GM19043 (cell line): ENCODE measurements around the gene KLK14.

Experiments used
- ATAC-seq: cut with Tn5 transposase; IDR thresholded peaks from one replicate; pipeline ENCODE4 v1.9.1; 2021; ENCODE audit warnings: low read depth; ENCODE audit not compliant: unreplicated experiment

Gene KLK14, protein sequence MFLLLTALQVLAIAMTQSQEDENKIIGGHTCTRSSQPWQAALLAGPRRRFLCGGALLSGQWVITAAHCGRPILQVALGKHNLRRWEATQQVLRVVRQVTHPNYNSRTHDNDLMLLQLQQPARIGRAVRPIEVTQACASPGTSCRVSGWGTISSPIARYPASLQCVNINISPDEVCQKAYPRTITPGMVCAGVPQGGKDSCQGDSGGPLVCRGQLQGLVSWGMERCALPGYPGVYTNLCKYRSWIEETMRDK

DNA sequence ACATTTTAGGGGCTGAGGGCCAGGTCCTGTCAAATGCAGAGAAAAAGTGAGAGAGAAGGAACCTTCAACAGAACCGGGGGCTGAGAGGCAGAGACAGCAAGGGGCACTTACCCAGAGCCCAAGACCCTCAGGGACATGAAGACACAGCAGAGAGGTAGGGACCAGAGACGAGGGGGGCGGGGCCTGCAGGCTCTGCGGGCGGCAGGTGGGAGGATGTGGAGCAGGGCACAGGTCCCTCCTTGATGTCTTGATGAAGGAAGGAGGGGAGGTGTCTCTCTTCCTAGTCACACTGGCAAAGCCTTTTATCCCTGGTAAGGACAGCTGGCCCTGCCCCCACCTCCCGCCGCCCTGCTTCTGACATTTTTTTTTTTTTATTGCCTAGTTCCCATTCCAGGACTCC lies at the start of gene KLK14:
TSS of gene KLK14 (minus strand) at position 277 of the 400 bp plus-strand sequence. CDS start at position 4, 273 bp downstream.
- ATAC-seq = no peak

- no peak for ATAC-seq
These were observed 49.3 kb upstream of the KLK14 start for GRCh38 chr19:51131780-51132680.

GRCh38 chr19:51129716-51130115 lies 47.0 kb upstream of the KLK14 start:
- ATAC-seq = no peak

- ATAC-seq = no peak
These were observed 45.5 kb upstream of the KLK14 start for GRCh38 chr19:51128227-51128626.

DNA sequence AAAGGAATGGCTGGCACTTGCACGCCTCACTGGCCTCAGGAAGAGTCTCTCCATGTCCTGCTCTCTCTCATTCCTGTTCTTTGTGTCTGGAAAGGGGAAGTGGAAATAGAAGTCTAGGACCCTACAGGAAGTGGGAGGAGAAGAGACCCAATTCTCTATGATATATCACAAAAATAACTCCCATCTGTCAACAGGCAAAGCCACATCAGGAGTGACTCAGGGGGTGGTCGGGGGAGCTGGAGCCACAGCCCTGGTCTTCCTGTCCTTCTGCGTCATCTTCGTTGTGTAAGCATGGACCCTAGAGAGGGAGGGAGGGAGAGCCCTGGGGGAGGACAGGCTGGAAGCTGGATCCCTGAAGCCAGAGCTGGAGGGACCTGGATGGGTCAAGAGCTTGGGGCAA lies 45.1 kb upstream of the KLK14 start:
- ATAC-seq = no peak

DNA sequence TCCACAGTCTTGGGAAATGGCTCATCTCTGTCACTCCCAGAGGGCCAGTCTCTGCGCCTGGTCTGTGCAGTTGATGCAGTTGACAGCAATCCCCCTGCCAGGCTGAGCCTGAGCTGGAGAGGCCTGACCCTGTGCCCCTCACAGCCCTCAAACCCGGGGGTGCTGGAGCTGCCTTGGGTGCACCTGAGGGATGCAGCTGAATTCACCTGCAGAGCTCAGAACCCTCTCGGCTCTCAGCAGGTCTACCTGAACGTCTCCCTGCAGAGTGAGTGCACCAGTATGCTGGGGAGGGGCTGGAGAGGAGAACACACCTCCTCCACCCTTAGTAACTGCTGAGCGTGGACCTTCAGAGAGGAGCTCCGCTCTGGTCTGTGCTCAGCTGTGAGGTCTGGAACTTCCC lies 44.3 kb upstream of the KLK14 start:
- ATAC-seq = no peak

DNA sequence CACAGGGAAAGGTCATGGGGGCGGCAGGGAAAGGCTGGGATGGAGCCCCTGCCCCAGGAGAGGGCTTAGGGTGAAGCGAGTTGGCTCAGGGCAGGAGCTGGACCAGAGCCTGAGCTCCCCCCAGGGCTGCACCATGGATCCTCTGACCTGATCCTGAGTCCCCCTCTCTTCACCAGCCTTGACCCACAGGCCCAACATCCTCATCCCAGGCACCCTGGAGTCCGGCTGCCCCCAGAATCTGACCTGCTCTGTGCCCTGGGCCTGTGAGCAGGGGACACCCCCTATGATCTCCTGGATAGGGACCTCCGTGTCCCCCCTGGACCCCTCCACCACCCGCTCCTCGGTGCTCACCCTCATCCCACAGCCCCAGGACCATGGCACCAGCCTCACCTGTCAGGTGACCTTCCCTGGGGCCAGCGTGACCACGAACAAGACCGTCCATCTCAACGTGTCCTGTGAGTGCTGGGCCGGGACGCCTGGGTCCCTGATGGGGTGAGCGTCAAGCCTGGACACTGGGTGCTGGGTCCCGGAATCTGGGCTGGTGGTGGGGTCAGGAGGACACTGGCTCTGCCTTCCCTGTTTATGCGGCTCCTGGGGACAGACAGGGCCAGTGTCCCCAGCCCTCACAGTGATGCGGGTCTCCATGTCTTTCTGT lies 42.9 kb upstream of the KLK14 start:
- ATAC-seq = no peak

DNA sequence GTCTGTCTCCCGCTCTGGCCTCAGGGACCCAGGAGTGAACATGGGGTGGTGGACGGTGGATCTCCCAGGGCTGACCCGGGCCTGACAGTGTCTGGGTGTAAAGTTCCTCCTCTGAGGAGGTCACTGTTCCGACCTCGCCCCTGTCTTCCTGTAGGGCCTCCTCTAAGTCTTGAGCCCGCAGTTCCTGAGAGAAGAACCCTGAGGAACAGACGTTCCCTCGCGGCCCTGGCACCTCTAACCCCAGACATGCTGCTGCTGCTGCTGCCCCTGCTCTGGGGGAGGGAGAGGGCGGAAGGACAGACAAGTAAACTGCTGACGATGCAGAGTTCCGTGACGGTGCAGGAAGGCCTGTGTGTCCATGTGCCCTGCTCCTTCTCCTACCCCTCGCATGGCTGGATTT lies 42.0 kb upstream of the KLK14 start, which contains the start of gene SIGLEC9:
TSS of gene SIGLEC9 (plus strand) at position 178 of the 400 bp plus-strand sequence. CDS start at position 247, 69 bp downstream.
- no peak for ATAC-seq

- ATAC-seq = no peak
These were observed 41.5 kb upstream of the KLK14 start for GRCh38 chr19:51124216-51124615.

GRCh38 chr19:51123802-51124201 lies 41.1 kb upstream of the KLK14 start:
- ATAC-seq = no peak

- no peak for ATAC-seq
These were observed 40.7 kb upstream of the KLK14 start for GRCh38 chr19:51123381-51123800.

DNA sequence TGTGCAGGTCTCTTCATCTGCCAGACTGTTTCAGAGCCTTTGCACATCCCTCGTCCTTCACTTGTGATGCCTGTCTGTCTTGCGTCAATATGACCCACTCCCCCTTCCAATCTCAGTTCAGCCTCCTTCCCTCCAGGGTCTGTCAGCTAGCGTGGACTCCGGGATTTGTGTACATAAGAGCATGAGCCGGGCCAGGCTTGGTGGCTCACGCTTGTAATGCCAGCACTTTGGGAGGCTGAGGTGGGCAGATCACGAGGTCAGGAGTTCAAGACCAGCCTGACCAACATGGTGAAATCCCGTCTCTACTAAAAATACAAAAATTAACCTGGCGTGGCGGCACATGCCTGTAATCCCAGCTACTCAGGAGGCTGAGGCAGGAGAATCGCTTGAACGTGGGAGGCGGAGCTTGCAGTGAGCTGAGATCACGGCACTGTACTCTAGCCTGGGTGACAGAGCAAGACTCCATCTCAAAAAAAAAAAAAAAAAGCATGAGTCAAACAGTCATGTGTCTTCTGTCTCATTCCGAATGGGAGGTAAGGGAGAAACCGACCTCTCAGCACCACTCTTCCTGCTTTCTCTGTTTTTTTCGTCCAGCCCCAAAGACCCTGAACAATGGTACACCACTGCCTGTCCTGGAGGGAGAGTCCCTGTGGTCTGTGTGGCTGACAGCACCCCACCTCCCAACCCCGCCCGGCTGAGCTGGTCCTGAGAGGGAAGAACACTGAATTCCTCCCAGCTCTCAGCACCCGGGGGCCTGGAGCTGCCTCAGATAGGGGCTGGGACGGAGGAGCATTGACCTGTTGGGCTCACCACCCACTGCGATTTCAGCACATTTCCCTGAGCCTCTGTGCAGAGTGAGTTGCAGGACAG lies 39.7 kb upstream of the KLK14 start:
- ATAC-seq = no peak

DNA sequence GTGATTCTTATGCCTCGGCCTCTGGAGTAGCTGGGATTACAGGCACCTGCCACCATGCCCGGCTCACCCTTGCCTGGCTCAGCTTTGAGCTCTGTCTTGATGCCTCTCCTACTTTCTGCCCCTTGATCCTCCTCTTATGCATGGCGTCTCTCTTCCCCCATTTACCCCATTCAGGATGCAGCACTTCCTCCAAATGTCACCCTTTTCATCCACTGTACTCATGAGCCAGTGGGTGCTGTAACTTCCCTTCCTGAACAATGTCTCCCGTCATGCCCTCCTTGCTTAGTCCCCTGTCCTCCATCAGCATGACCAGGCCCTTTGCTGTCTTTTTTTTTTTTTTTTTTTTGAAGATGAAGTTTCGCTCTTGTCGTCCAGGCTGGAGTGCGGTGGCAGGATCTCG lies 38.6 kb upstream of the KLK14 start:
- no peak for ATAC-seq

DNA sequence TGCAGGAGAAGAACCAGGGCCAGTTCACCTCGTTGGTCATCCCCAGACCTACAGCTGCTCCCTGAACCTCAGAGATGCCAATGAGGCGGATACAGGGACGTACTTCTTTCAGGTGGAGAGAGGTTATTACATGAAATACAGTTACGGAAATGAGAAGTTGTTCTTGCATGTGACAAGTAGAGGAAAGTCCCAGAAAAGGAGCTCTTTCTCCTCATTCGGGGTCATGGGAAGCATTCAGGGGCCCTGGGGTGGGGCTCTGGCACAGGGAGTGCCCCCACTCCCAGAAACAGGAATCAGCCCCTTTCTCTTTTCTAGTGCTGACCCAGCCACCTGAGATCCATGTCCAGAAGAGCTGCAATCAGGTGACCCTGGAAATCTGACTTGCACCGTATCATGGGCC lies 37.5 kb upstream of the KLK14 start:
- no peak for ATAC-seq

DNA sequence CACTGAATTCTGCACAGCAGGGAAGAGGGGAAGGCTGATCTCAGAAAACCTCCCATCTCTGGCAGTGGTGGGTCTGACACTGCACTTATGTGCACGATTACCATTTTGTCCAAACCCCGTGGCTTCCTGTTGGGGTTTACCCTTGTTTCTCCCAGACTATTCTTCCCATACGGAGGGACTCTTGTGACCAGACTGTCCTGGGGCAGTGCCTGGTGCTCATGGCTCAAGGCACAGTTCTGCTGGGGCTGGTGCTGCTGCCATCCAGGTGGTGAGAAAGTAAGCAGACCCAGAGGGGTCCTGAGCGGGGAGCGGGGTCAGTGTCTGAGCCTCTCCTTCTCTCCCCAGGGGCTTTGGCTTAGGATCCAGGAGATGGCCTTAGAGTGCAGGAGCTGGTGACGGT lies 36.9 kb upstream of the KLK14 start:
- no peak for ATAC-seq

- no peak for ATAC-seq
These were observed 36.4 kb upstream of the KLK14 start for GRCh38 chr19:51119101-51119500.

- ATAC-seq = no peak
These were observed 34.1 kb upstream of the KLK14 start for GRCh38 chr19:51116736-51117286.

DNA sequence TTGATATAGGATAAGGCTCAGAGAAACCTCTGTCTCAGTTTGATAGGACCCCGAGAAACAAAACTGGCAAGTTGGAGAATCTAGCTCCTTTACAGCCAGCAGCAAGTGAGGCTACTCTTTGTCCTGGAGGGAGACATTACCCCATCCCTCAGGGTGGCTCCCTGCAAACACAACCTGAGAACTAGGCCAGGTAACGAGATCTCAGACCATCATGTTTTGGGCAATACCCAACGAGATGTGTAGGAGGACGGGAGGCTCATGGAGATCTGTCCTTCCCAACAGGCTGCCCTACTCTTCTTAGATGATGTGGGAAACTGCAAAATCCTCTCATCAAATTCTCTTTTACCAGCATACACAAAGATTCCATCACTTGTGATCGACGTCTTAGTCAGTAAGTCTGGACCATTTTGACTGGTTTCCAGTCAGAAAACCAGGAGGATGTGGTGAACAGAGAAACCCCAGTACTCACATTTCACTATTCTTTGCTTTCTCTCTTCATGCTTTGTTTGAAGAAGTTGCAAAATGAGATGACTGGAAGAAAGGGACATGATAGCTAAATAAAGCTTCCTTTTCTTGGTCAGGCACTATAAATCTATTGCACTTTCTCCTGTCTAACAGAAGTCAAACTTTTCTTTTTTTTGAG lies 31.5 kb upstream of the KLK14 start:
- ATAC-seq = no peak

DNA sequence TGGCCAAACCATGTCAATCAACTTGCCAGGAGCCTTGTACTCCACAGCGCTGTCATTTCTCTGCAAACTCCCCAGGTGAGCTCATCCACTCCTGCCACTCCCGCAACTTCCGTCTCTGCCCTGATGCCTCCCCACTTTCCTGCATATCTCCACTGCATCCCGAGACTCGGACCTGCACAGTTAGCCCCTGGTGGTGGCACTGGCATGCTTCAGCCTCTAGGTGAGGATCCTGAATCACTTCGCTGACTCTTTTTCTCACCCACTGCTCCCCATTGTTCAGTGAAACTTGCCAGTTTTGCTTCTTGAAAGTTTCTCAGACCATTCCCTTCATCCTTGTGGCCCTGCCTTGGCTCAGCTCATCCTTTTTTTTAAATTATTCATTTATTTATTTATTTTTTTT lies 28.9 kb upstream of the KLK14 start:
- ATAC-seq = no peak

GRCh38 chr19:51110666-51110971 lies 27.9 kb upstream of the KLK14 start:
- no peak for ATAC-seq
